Panc1 (cell line): Measurements from ENCODE around the gene FAM83C.

Experiments used
- CTCF ChIP-seq: fragments of 450-650 bp; IDR thresholded peaks from 2 replicates; pipeline ENCODE4 v1.5.1; 2017; ENCODE audit warnings: mild to moderate bottlenecking
- REST ChIP-seq, 2 experiments: IDR thresholded peaks; 2 replicates each; pipeline ENCODE4 v1.6.1; 2011 to 2012; ENCODE audit warnings: low read depth in 2 of 2, control low read depth in 1 of 2, low read length in 1 of 2, mild to moderate bottlenecking in 1 of 2, moderate library complexity in 1 of 2; ENCODE audit not compliant: insufficient read depth in 1 of 2

- no peak for TF ChIP-seq CTCF
- TF ChIP-seq REST (IDR thresholded peaks at IDR 0.05; ENCODE audit: insufficient read depth in 1 of 2, low read depth in 2 of 2, low read length in 1 of 2) = no peak
Measured at GRCh38 chr20:35303382-35303734, 11.1 kb upstream of the FAM83C start.
